Measurements from ENCODE around the gene ARHGEF17.

ARHGEF17 gene

DNA sequence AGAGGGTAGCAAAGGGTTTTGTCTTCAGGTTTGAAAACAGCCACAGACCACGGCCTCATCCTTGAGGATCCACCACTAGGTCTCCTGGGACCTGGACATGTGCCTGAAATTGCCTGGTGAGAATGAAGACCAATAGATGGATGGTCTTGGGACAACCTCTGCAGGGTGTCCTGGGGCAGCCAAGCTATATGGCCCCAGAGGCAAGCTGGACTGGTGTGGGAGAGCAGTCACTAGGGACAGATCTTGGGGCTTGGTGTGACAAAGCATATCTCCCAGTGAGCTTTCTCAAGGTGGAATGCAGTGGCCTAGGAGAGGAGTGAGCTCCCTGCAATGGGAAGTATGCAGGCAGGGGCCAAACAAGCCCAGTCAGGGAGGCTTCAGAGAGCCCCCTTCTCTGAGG is 22.4 kb upstream of the ARHGEF17 start:
- Mint-ChIP-seq H3K27ac (no peak overlapping the region), H3K9me3 (no peaks in the 10 kb centered on the region), H3K4me3 (no peak overlapping the region), H3K27me3 (ENCODE audit: low read depth) (peaks cover 17% of the 10 kb centered on the region), H3K4me1 (peaks cover 18% of the 10 kb centered on the region), H3K36me3 (ENCODE audit: low read depth) (no peaks in the 10 kb centered on the region)
- TF ChIP-seq, protein P1, sequence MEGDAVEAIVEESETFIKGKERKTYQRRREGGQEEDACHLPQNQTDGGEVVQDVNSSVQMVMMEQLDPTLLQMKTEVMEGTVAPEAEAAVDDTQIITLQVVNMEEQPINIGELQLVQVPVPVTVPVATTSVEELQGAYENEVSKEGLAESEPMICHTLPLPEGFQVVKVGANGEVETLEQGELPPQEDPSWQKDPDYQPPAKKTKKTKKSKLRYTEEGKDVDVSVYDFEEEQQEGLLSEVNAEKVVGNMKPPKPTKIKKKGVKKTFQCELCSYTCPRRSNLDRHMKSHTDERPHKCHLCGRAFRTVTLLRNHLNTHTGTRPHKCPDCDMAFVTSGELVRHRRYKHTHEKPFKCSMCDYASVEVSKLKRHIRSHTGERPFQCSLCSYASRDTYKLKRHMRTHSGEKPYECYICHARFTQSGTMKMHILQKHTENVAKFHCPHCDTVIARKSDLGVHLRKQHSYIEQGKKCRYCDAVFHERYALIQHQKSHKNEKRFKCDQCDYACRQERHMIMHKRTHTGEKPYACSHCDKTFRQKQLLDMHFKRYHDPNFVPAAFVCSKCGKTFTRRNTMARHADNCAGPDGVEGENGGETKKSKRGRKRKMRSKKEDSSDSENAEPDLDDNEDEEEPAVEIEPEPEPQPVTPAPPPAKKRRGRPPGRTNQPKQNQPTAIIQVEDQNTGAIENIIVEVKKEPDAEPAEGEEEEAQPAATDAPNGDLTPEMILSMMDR (IDR thresholded peaks at IDR 0.05; ENCODE audit: unreplicated experiment in 3 of 3), result no peak

DNA sequence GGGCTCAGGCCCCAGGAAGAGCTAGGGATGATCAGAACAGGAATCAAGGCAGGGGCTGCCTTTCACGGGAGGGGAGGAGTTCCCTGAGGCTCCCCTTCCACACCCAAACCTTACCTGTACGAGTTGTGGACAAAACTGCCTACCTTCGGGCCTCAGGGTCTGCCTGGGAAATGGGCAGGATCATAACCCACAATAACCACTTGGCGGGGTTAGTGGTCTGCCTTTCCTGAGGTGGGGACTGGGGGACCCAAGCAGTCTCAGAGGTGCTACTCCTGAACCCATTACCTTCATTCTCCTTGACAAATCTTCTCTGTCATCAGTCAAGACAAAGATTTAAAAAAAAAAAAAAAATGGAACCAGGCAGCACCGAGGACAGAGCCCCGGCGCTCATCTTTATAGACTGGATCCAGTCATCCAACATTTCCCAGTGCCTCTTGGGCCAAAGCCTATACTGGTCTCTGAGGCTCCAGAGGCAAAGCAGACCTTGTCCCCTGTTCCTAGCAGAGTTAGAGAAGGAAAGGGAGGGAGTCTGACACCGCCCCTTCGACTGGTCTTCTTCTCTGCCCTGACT is 21.8 kb upstream of the ARHGEF17 start:
- Mint-ChIP-seq H3K4me1 (peaks cover 18% of the 10 kb centered on the region), H3K9me3 (no peaks in the 10 kb centered on the region), H3K27ac (no peak overlapping the region), H3K36me3 (ENCODE audit: low read depth) (no peaks in the 10 kb centered on the region), H3K4me3 (no peak overlapping the region), H3K27me3 (ENCODE audit: low read depth) (peaks cover 23% of the 10 kb centered on the region)
- TF ChIP-seq, protein P1 (IDR thresholded peaks at IDR 0.05; ENCODE audit: unreplicated experiment in 3 of 3), result no peak

DNA sequence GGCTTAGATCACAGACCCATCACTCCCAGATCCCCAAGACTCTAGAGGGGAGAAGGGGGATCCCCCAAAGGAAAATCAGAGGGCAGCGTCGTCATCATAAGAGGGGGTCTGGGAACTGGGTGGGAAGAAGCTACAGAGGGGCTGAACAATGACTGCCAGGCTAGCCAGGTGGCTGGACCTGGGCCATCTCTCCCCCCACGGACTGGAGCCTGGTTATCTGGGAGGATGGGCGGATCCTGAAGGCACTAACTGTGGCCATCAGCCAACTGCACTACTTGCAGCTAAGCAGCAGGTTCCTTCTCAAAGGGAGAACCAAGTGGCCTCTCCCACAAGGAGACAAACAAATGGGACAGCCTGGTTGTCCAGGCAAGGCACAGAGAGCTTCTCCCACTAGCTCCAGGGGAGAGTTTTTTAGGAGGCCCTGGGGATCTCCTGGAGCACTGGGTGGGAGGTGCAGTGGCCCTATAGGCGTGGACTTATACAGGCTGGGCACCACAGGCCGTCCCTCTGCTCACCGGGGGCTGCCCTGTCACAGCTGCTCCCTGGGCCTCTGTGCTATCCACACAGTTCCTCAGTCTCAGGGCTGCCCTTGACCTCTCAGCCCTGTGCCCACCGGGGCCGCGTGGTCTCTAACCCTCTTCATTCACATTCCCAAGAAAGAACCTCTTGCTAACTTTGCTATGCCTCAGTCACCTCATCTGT is 20.5 kb upstream of the ARHGEF17 start:
- no peaks in the 10 kb centered on the region for H3K36me3 Mint-ChIP-seq (ENCODE audit: low read depth)
- peak overlapping the region in 1 of 3 experiments; percentile 3 for H3K4me3 Mint-ChIP-seq
- no peaks in the 10 kb centered on the region for H3K9me3 Mint-ChIP-seq
- TF ChIP-seq, protein P1 (IDR thresholded peaks at IDR 0.05; ENCODE audit: unreplicated experiment in 3 of 3), result no peak
- peaks cover 18% of the 10 kb centered on the region for H3K4me1 Mint-ChIP-seq
- peaks cover 25% of the 10 kb centered on the region for H3K27me3 Mint-ChIP-seq (ENCODE audit: low read depth)
- no peak overlapping the region for H3K27ac Mint-ChIP-seq

DNA sequence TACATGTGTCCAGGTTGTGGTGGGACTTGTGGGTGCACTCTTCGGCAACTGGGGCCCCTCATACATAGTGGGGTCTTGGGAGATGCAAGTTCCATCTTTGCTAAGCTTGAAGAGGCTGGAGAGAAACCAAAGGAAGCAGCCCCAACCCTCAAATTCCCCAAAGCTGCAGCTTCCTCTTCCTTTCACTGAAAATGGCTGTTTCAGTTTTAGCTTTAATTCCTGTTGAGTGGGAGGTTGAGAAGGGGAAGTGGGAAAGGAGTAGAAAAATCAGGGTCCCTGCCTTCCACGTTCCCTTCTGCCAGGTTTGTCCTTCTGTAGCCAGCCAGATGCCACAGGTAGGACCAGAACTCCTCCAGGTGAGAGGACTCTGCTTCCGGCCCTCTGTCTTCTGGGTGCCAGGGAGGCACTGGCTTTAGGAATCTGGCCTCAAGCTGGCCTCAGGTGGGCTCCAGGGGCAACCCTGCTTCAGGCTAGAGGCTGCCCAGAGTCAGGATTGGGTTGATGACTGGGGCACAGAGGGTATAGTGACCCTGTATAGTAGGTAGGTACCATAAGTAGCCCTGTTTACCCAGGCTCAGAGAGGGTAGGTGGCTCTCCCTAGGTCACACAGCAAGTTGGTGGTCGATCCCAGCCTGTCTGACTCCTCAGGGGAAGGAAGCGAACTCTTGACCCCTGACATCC is 19.7 kb upstream of the ARHGEF17 start:
- no peaks in the 10 kb centered on the region for H3K9me3 Mint-ChIP-seq
- H3K36me3 Mint-ChIP-seq (ENCODE audit: low read depth), result no peaks in the 10 kb centered on the region
- H3K27me3 Mint-ChIP-seq (ENCODE audit: low read depth), result peaks cover 31% of the 10 kb centered on the region
- H3K4me3 Mint-ChIP-seq, result no peak overlapping the region
- TF ChIP-seq, protein P1 (IDR thresholded peaks at IDR 0.05; ENCODE audit: unreplicated experiment in 3 of 3), result no peak
- H3K4me1 Mint-ChIP-seq, result peaks cover 18% of the 10 kb centered on the region
- no peak overlapping the region for H3K27ac Mint-ChIP-seq

DNA sequence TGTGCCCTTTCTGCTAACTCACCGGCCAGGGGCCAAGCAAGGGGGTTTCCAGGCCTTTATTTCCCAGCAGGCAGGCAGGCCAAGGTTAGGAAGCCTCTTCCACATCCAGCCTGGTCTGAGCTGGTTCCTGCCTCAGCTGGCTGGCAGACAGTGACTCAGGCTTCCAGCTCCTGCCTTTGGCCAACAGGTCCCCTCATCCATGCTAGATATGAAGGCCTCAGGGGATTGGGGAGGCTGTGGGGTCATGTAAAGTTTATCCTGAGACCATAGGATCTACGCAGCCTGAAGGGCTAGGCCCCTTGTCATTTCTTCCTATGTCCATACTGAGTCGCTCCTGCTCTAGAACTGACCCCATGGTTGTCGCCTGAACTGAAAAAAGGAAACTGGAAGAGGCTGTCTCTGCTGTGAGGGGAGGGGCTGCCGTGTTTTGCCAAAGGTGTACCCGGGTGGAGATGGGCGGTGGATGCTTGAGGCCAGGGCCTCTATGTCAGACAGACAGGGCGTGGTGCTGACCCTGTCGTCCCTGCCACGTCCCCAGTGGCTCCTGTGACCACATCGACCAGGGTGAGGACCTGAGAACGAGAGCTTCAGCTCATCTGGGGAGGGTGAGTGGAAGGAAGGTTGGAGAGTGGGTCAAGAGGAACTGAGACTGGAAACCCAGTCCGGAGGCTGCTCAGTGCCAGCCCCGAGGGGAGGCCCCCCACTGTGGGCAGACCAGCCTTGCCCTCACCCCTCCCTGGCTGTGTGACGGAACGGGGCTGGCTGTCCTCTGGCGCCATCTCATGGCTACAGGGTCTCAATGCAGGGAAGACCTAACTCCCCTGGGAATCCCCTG is 19.0 kb upstream of the ARHGEF17 start:
- Mint-ChIP-seq H3K36me3 (ENCODE audit: low read depth) (no peaks in the 10 kb centered on the region), H3K9me3 (no peaks in the 10 kb centered on the region), H3K4me3 (peak overlapping the region; percentile 3 to 39 (median 10)), H3K4me1 (peaks cover 18% of the 10 kb centered on the region), H3K27ac (peak overlapping the region; percentile 55 to 87 (median 70)), H3K27me3 (ENCODE audit: low read depth) (peaks cover 33% of the 10 kb centered on the region)
- TF ChIP-seq, protein P1 (IDR thresholded peaks at IDR 0.05; ENCODE audit: unreplicated experiment in 3 of 3), result peak; percentile 93 to 95 (median 94)

Data from nephron (organoid).